Uterus (tissue), 4 donors: ENCODE measurements around the gene DNAJA4. TPM values are rescaled to one million over a fixed set of nuclear protein-coding genes. Genes with fewer than 3 reads are reported as not detected.

Source experiments
- DNase-seq, 2 donors: peaks; one replicate each; pipeline ENCODE4 v3.0.0-alpha.2; 2019 to 2020
- H3K27ac ChIP-seq, 2 donors: fragments of 200-600 bp; sonication (generic); 1 replicate in 1 of 2; 2 replicates in 1 of 2; pipeline ENCODE4 v1.5.1; 2016 to 2018
- H3K27me3 ChIP-seq, 2 donors: fragments of 200-600 bp; sonication (generic); one replicate each; pipeline ENCODE4 v1.5.1; 2018 to 2019; ENCODE audit warnings: control low read depth in 1 of 2
- H3K36me3 ChIP-seq, 2 donors: fragments of 200-600 bp; sonication (generic); one replicate each; pipeline ENCODE4 v1.5.1; 2019; ENCODE audit warnings: control low read depth in 1 of 2
- H3K4me1 ChIP-seq, 2 donors: fragments of 200-600 bp; sonication (generic); one replicate each; pipeline ENCODE4 v1.5.1; 2018 to 2019; ENCODE audit warnings: control low read depth in 1 of 2
- H3K4me3 ChIP-seq, 2 donors: fragments of 200-600 bp; sonication (generic); 1 replicate in 1 of 2; 2 replicates in 1 of 2; pipeline ENCODE4 v1.5.1; 2018 to 2019; ENCODE audit warnings: mild to moderate bottlenecking in 1 of 2
- H3K9me3 ChIP-seq, 2 donors: fragments of 200-600 bp; sonication (generic); one replicate each; pipeline ENCODE4 v1.5.1; 2019; ENCODE audit warnings: control low read depth in 1 of 2
- POLR2A ChIP-seq, 2 donors: fragments of 450-650 bp; IDR thresholded peaks; one replicate each; pipeline ENCODE4 v1.6.1; 2016; ENCODE audit warnings: antibody characterized with exemption in 2 of 2, mild to moderate bottlenecking in 1 of 2, moderate library complexity in 1 of 2
- intact Hi-C: fragments of 100-400 bp; cut with DNase I; formaldehyde crosslinking; loops from one replicate; pipeline ENCODE4 v1.15.1; 2023; ENCODE audit warnings: low total_unique reads
- total RNA-seq, 4 donors: library from RNA; depleted of rRNA in 3 of 4; stranded (reverse); fragments of >200 nt in 3 of 4; gene quantifications; one replicate each; pipeline versions ENCODE4 v1.1.0 to v1.2.4, GENCODE V29; 2014 to 2023
- TF ChIP-seq, protein P1 (sequence below), 4 experiments: fragments of 200-600 bp in 2 of 4; fragments of 450-650 bp in 2 of 4; sonication (generic) in 2 of 4; IDR thresholded peaks; one replicate each; pipeline ENCODE4 v1.5.1; 2016 to 2019; ENCODE audit warnings: antibody characterized with exemption in 4 of 4, mild to moderate bottlenecking in 2 of 4, moderate library complexity in 1 of 4
- donor health status: DM: yes; HTN: yes; CAD: no.

Gene DNAJA4
- total RNA-seq, 4 donors from 2014 or later = 2.6 to 16.8 (median 14.6) TPM

DNA sequence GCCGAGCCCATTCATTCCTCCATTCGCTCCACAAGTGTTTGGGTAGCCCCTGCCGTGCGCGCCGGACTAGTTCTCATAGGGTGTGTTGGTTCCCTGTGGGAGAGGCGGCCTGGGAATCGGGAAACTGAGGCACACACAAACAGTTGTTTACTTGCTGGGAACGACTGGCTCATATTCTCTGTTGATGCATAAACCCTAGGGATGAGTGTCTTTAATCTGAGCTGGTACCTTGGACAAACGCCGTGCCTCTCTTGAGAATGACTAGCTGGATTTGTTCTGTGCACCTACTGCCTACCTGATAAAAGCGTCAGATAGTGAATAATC is 737 bp downstream of the DNAJA4 start:
- Histone ChIP-seq H3K27me3 (no peaks in the 10 kb centered on the region), H3K4me1 (no peaks in the 10 kb centered on the region), H3K9me3 (no peaks in the 10 kb centered on the region), H3K36me3 (no peaks in the 10 kb centered on the region), H3K4me3 (peak overlapping the region; percentile 47 to 53), H3K27ac (peak overlapping the region; percentile 67 to 70)
- TF ChIP-seq, protein P1, sequence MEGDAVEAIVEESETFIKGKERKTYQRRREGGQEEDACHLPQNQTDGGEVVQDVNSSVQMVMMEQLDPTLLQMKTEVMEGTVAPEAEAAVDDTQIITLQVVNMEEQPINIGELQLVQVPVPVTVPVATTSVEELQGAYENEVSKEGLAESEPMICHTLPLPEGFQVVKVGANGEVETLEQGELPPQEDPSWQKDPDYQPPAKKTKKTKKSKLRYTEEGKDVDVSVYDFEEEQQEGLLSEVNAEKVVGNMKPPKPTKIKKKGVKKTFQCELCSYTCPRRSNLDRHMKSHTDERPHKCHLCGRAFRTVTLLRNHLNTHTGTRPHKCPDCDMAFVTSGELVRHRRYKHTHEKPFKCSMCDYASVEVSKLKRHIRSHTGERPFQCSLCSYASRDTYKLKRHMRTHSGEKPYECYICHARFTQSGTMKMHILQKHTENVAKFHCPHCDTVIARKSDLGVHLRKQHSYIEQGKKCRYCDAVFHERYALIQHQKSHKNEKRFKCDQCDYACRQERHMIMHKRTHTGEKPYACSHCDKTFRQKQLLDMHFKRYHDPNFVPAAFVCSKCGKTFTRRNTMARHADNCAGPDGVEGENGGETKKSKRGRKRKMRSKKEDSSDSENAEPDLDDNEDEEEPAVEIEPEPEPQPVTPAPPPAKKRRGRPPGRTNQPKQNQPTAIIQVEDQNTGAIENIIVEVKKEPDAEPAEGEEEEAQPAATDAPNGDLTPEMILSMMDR (IDR thresholded peaks at IDR 0.05) = no peak
- TF ChIP-seq POLR2A (IDR thresholded peaks at IDR 0.05) = no peak
- intact Hi-C loops = no loop called here
- DNase-seq = no peak

DNA sequence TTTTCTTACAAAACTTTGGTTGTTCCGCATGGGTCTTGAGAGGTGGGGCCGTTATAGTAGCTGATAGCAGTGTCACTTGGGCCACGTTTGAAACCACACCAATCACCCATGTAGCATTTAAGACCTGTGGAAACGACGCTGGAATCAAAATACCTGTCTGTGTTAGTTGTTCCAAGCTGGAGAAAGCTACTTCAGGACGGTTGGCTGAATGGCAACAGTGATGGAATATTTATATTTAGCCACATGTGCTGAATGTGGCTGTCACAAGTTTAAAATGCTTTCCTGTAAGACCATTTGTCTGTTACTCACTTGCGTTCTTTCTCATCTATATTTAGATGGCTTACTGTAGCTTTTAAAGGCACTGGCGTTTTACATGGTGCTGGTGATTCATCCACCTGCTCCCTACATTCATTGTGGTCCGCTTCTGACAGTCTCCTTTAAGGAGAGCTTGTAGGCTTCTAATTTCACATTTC is 1.4 kb downstream of the DNAJA4 start:
- H3K9me3 ChIP-seq = no peaks in the 10 kb centered on the region

GRCh38 chr15:78266229-78266628 is 1.9 kb downstream of the DNAJA4 start:
- no peak overlapping the region for H3K4me3 ChIP-seq
- no peaks in the 10 kb centered on the region for H3K9me3 ChIP-seq
- no peaks in the 10 kb centered on the region for H3K27me3 ChIP-seq
- no peak for DNase-seq
- intact Hi-C loops = no loop called here
- TF ChIP-seq POLR2A (IDR thresholded peaks at IDR 0.05) = no peak
- TF ChIP-seq, protein P1 (IDR thresholded peaks at IDR 0.05) = no peak
- no peaks in the 10 kb centered on the region for H3K4me1 ChIP-seq
- H3K27ac ChIP-seq = no peak overlapping the region
- no peaks in the 10 kb centered on the region for H3K36me3 ChIP-seq

More for the DNA sequence above, 1.4 kb downstream of the DNAJA4 start:
- Histone ChIP-seq H3K4me1 (no peaks in the 10 kb centered on the region), H3K27ac (peak overlapping the region in 1 of 2 donors; percentile 67), H3K27me3 (no peaks in the 10 kb centered on the region), H3K4me3 (no peak overlapping the region), H3K36me3 (no peaks in the 10 kb centered on the region)
- no peak for DNase-seq
- intact Hi-C loops = no loop called here
- no peak for TF ChIP-seq POLR2A (IDR thresholded peaks at IDR 0.05)
- TF ChIP-seq, protein P1 (IDR thresholded peaks at IDR 0.05) = no peak

GRCh38 chr15:78266806-78267205 is 2.4 kb downstream of the DNAJA4 start:
- no peak for DNase-seq
- no peaks in the 10 kb centered on the region for H3K9me3 ChIP-seq
- no peaks in the 10 kb centered on the region for H3K4me1 ChIP-seq
- intact Hi-C loops = no loop called here
- no peak overlapping the region for H3K4me3 ChIP-seq
- no peak overlapping the region for H3K27ac ChIP-seq
- no peaks in the 10 kb centered on the region for H3K36me3 ChIP-seq
- H3K27me3 ChIP-seq = no peaks in the 10 kb centered on the region
- TF ChIP-seq, protein P1 (IDR thresholded peaks at IDR 0.05) = no peak
- no peak for TF ChIP-seq POLR2A (IDR thresholded peaks at IDR 0.05)

DNA sequence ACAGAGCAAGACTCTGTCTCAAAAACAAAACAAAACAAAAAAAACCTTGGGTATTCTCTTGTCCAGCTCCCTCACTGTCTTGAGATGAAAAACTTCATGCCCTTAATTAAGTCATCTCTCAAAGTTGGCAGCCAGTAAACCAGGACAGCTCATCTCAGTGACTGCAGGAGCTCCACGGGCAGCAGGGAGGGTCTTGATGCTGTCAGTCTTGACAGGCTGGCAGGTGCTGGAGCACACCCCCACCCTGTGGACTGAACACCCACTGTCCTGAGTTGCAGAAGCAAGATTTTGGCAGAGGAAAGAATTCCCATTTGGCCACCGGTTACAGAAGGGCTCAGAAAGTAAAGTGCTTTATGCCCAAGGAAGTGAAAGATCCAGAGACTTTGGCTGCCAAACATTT is 8.0 kb downstream of the DNAJA4 start:
- no peak overlapping the region for H3K4me3 ChIP-seq
- H3K4me1 ChIP-seq = no peaks in the 10 kb centered on the region
- H3K27me3 ChIP-seq = no peaks in the 10 kb centered on the region
- intact Hi-C loops = no loop called here
- H3K27ac ChIP-seq = no peak overlapping the region
- DNase-seq = no peak
- TF ChIP-seq POLR2A (IDR thresholded peaks at IDR 0.05) = no peak
- TF ChIP-seq, protein P1 (IDR thresholded peaks at IDR 0.05) = no peak
- no peaks in the 10 kb centered on the region for H3K9me3 ChIP-seq
- H3K36me3 ChIP-seq = no peaks in the 10 kb centered on the region
